SIG-M5 treated with dmso at 0.1 percent for 504 hours (cell line): Measurements from ENCODE around the gene C2CD2L.
"Not testable (repeated sequence)": the region's sequence is repeated elsewhere in the genome, so short reads cannot be mapped to it uniquely, and the experiment has no call there.

ENCODE experiments used
- DNase-seq: peaks from one replicate; lab custom pipeline; 2025; ENCODE audit not compliant: unreplicated experiment; lab: John Stamatoyannopoulos, UW

C2CD2L gene

GRCh38 chr11:119106564-119107537, at the start of gene C2CD2L:
Gene C2CD2L, plus strand, starts transcription at chr11:119107344. Its CDS starts 398 bp downstream, at chr11:119107742.
- DNase-seq: peak; percentile 94

DNA sequence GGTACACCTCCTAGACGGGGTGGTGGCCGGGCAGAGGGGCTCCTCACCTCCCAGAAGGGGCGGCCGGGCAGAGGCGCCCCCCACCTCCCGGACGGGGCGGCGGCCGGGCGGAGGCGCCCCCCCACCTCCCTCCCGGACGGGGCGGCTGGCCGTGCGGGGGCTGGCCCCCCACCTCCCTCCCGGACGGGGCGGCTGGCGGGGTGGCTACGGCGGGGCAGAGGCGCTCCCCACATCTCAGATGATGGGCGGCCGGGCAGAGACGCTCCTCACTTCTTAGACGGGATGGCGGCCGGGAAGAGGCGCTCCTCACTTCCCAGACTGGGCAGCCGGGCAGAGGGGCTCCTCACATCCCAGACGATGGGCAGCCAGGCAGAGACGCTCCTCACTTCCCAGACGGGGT, 48.0 kb upstream of the C2CD2L start:
- DNase-seq: not testable (repeated sequence)

- no peak for DNase-seq
These were observed 45.9 kb upstream of the C2CD2L start for GRCh38 chr11:119061256-119061655.

- DNase-seq: no peak
These were observed 44.4 kb upstream of the C2CD2L start for GRCh38 chr11:119062779-119063178.

DNA sequence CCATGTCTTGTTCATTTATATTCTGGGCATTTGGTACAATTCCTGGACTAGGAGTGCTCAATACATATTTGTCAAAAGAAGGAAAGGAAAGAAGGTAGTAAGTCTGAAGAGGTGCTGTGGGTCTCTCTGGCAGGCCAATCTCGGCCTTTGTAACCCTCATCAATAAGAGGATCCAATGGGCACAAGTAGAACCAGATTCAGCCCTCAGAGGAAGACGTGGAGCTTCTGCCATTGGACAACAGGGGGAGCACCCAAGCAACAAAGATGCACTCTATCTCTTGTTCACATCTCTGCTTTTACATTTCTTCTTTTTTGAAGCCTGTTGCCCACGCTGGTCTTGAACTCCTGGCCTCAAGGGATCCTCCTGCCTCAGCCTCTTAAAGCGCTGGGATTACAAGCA, 41.8 kb upstream of the C2CD2L start:
- peak; percentile 51 for DNase-seq

- DNase-seq: peak; percentile 97
These were observed 39.5 kb upstream of the C2CD2L start, which contains the start of gene VPS11 for GRCh38 chr11:119067371-119068222. Gene VPS11, plus strand, starts transcription at chr11:119067818. Its CDS starts 6 bp downstream, at chr11:119067824.

DNA sequence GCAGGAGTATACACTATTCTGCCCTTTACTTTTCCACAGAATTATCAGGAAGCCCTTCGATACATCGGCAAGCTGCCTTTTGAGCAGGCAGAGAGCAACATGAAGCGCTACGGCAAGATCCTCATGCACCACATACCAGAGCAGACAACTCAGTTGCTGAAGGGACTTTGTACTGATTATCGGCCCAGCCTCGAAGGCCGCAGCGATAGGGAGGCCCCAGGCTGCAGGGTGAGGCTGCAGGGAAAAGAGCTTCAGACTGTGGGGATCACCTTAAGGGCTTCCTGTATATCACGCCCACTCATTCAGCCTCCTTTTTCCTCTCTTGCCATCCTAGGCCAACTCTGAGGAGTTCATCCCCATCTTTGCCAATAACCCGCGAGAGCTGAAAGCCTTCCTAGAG, 29.3 kb upstream of the C2CD2L start:
- DNase-seq: no peak

DNA sequence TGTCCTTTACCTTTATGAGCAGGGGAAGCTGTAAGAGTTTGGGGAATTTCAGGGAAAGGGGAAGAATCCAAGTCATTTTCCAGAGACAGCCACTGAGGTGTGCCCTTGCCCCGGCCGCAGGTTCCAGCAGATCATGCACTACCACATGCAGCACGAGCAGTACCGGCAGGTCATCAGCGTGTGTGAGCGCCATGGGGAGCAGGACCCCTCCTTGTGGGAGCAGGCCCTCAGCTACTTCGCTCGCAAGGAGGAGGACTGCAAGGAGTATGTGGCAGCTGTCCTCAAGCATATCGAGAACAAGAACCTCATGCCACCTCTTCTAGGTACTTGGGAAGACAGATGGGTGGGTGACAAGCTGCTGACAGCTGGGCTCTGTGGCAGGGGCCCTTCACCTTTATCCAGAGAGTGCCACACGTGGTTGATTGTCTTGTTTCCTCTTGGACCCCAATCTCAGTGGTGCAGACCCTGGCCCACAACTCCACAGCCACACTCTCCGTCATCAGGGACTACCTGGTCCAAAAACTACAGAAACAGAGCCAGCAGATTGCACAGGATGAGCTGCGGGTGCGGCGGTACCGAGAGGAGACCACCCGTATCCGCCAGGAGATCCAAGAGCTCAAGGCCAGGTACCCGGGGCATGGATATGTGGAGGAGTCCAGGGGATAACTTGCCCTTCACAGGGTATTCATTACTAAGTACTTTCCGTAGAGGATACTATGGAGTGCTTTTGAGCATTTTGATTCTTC, 28.3 kb upstream of the C2CD2L start:
- no peak for DNase-seq

DNA sequence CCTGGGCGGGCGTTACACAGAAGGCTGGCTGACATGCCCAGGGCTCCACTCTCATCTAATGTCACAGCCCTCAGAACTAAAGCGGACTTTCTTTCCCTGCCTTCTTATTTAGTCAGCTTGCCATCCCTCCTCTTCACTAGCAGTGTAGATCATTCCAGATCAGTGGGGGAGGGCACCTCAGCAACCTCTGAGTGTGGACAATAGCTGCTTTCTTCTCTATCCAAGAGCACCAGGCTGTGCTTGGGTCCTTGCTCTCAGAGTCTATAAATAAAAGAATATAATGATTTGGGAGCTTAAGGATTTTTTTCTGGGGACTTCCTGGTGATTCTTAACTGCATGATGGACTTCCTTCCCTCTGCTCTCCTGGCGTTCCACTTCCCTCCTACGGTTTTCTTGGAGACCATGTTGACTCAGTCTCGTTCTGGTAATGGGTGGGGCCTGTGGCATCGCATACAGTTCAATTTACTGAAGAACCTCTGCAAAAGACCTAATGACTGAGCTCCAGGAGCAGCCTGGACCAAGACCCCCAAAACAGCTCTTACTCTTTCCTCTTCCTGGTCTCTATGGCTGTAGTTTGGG, 25.4 kb upstream of the C2CD2L start:
- no peak for DNase-seq

GRCh38 chr11:119084663-119085436, 22.3 kb upstream of the C2CD2L start, which contains the start of gene HMBS:
Gene HMBS, plus strand, starts transcription at chr11:119084881. Its CDS starts 153 bp downstream, at chr11:119085034.
- DNase-seq: peak; percentile 93

DNA sequence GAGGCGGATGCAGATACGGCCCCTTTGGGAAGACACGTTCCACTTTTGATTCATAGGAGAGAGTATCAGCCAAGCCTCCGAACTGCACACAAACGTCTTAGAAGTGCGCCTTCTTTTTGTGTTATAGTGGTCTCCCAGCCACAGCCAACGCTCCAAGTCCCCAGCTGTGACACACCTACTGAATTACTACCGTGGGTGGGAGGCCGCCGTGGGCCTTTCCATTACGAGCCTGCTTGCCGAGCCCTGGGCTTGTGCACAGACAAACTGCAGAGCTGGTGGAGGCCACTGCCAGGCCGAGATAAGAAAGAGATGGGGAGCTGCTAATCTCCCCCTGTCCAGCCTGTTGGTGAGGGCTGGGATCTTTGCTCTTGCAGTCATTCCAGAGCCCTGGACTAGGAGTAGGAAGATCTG, 21.7 kb upstream of the C2CD2L start:
- DNase-seq: no peak

DNA sequence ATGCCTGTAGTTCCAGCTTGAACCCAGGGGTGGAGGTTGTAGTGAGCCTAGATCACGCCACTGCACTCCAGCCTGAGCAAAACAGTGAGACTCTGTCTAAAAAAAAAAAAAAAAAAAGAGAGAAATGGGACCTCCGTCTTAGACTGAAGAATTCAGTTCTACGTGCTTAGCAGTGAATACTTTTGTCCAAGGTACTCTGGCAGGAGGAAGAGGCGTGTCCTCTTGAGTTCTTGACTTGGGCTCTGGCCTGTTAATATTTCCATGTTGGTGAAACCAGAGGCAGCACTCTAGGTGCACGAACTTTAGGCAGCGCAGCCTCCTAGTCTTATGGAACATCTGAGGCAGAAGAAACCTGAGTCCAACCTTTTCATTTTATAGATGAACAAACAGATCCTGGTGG, 20.0 kb upstream of the C2CD2L start:
- no peak for DNase-seq

- DNase-seq: no peak
These were observed 19.4 kb upstream of the C2CD2L start for GRCh38 chr11:119087747-119088241.

DNA sequence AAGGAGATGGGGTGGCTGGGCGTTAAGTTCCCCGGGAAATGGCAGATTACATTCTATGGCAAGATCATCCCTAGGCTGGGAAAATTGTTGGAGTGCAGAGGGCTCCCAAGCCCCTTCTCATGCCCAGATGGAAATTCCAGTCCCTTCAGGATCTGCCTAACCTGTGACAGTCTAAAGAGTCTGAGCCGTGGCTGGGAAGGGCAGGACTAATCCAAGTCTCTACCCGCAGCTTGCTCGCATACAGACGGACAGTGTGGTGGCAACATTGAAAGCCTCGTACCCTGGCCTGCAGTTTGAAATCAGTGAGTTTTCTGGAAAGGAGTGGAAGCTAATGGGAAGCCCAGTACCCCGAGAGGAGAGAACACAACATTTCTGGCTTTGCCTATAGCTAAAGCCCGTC, 18.7 kb upstream of the C2CD2L start:
- DNase-seq: no peak

DNA sequence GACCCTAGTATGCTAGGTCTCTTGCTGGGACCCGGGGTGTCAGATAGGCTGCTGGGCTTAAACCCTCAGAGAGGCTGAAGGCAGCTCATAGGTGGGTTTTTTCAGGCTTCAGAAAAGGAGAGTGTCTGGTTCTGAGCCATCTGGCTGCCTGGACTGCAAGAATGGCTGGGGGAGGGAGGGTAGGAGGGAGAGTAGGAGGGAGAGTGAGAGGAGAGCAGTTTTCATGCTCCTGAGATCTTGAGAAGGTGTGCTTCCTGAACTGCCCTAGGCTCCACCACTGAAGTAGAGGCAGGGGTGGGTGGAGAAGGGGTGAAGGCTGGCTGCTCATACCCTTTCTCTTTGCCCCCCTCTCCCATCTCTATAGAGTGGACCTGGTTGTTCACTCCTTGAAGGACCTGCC, 17.8 kb upstream of the C2CD2L start:
- DNase-seq: no peak

- DNase-seq: peak; percentile 40
These were observed 16.0 kb upstream of the C2CD2L start for GRCh38 chr11:119091178-119091577.

- DNase-seq: peak; percentile 14
These were observed 14.9 kb upstream of the C2CD2L start for GRCh38 chr11:119091966-119092879.
